NCI-H2029 treated with DMSO at 0.1 percent for 48 hours (cell line): Measurements from ENCODE around the gene FOXP1.

ENCODE experiments used
- DNase-seq: peaks from one replicate; lab custom pipeline; 2025; lab: John Stamatoyannopoulos, UW

The FOXP1 gene

GRCh38 chr3:71505767-71506350 lies 77.7 kb downstream of the FOXP1 start:
- DNase-seq = no peak

DNA sequence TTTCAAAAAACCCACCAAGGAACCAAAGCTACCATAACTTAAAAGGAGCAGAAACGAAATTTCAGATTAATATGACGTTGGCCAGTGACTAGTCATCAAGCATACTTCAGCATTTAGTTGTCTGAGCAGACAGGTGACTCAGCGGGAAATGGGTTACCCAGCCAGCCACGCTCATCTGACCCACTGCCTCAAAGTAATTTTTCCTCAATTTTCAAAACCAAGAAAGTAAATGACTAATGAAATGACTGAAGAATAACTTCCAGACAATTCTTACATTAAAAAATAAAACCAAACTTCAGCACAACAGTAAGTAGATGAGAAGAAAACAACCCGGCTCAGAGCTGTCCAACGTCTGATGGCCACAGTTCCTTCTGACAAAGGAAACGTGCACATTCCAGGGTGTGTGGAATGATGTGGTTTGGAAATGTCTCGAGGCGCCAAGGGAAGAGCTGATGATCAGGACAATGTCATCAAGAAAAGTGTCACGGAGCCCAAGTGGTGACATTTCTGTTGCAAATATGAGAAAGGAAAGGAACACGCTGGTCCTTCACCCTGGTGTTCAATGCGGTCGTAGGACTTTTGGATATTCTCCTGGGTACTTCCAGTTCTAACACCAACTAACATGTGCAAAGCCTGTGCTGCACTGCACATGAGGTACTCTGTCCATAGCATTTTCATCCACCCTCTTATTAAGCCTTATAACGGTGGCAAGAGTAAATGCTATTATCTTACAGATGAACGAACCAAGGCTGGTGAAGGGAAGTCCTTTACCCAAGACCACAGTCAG lies 79.1 kb downstream of the FOXP1 start:
- no peak for DNase-seq

DNA sequence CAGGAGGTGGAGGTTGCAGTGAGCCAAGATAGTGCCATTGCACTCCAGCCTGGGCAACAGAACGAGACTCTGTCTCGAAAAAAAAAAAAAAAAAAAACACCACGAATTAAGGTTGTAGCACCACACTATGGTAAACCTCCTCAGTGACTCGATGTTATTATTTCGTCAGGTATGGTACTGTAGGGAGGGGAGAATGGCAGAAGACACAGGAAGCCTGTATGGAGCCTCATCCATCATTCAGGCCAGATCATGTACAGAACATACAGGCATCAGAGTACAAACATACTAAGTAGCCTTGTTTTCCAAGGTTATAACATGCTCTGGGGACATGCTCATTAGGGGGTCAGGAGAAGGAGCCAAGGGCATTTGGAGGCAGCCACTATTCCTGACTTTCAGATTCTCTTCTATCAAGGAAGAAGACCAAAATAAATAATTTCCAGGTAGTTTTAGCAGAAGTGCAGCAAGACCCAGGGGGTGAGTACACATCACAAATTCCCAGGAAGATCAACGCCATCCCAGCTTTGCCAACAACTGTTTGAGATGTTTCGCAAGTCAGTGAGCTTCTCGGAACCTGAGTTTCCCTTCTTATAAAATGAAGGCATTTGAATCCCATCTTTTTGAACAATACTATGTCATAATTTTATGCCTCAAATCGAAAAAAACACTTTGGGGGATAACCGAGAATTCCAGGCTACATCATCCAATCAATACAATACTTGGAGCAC lies 79.8 kb downstream of the FOXP1 start:
- DNase-seq = no peak

GRCh38 chr3:71502066-71502625 lies 81.4 kb downstream of the FOXP1 start:
- DNase-seq = no peak

GRCh38 chr3:71500696-71501095 lies 82.8 kb downstream of the FOXP1 start:
- no peak for DNase-seq

GRCh38 chr3:71499227-71499876 lies 84.2 kb downstream of the FOXP1 start:
- no peak for DNase-seq

GRCh38 chr3:71498543-71498942 lies 85.0 kb downstream of the FOXP1 start:
- no peak for DNase-seq

- no peak for DNase-seq
Measured at GRCh38 chr3:71497971-71498444, 85.5 kb downstream of the FOXP1 start.

- DNase-seq = no peak
Measured at GRCh38 chr3:71497367-71497897, 86.1 kb downstream of the FOXP1 start.

DNA sequence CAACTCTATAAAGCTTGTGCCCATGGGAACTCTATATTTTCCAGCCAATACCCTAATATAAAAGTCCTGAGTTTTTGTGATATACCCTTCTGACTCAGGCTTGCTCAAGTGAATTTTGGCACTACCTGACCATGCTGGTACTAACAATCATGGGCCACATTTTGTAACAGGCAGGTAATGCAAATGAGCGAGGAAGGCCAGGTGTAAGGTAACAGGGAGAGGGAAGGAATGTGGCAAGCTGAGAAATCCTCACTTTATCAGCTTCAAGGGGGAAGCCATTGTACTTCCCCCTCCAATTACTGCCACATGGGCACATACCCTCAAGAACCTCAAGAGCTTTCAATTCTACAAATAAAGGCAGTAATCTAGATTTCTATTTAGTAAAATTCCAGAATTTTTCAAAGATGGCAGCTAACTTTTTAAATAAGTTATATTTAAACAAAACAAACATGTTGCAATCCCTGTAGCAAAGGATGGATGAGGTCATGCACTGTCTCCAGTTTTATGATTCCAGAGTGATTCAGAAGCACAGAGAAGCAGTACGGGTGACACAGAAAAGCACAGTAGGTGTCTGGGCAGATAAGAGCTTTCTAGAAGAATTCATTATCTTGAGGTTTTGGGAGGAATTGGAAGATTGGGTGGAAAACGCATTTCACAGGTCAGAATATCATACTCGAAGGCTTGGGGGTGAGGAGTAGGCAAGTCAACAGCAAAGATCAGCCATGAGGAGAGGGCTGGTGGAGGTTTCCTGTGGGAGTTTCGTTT lies 87.6 kb downstream of the FOXP1 start:
- no peak for DNase-seq

- no peak for DNase-seq
Measured at GRCh38 chr3:71494212-71494611, 89.3 kb downstream of the FOXP1 start.

- no peak for DNase-seq
Measured at GRCh38 chr3:71492974-71493771, 90.4 kb downstream of the FOXP1 start.

- no peak for DNase-seq
Measured at GRCh38 chr3:71492566-71492965, 91.0 kb downstream of the FOXP1 start.

DNA sequence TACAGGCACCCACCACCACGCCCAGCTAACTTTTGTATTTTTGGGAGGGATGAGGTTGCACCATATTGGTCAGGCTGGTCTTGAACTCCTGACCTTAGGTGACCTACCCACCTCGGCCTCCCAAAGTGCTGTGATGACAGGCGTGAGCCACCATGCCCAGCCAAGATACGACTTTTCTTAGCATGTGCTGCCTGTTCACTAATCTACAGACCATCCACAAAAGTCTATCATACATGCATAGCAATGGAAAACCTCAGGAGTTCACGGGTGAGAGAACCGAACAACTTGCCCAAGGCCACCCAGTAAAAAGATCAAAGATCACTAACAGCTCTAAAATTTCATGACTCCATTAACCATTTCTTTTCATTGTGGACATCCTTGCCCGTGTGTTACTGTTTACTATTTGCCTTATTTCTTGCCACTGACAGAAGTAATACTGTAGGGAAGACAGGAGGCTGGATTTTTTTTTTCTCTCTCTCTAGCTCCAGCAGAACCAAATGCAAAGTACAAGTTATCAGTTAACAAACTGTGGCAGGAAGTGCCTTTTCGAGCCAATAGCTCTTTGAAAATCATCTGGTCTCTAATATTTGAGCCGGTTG lies 92.3 kb downstream of the FOXP1 start:
- DNase-seq = no peak

DNA sequence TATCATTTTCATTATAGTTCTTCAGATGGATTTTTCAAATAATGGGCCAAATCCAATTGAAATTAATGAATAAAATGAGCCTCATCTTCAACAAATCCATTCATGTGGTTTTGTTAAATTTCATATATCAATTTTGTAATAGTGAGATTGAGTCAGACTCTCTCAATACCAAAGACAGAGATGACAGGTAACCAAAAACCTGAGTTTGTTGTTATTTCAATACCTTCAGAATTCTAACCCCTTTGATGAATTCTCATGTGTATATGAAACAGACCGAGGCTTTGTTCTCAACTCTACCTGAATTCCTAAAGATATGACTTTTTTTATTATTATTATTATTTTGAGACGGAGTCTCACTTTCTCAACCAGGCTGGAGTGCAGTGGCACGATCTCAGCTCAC lies 92.8 kb downstream of the FOXP1 start:
- DNase-seq = no peak

DNA sequence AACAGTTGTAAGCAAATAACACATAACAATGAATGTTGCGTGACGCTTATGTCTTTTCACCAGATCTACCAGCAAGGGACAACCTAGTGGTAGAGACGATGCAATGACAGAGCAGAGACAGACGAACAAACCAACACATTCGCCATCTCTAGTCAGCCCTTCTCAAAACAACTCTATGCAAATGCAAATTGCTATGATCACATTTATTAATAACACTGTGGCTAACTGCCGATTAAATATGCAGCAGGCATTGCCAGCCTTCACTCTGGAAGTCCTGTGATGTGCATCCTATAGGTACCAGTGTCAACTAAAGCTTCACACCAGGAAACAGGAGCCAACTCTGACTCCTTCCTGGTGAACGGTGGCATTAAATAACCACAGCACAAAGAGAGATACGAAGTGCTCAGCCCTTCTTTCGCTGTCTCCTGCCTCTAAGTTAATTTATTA lies 94.2 kb downstream of the FOXP1 start:
- DNase-seq = no peak

DNA sequence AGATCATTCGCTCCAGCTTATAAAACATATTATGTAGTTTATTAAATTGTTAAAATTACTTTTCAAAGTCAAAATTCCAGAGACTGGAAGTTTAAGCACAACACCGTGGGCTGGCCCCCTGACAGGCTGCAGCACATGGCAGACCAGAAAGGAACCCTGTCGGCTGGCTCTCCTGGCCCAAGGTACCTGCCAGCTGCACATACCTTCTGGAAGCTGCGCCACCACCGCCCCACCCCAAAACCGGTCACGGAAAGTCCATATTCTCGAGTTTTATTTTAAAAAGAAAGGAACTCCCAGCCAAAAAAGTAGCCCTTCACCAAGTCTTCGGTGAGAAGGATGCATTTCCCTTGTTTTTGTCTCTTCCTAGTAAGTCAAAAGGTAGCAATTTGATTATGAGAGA lies 94.6 kb downstream of the FOXP1 start:
- DNase-seq = no peak

- DNase-seq = no peak
Measured at GRCh38 chr3:71488391-71488809, 95.1 kb downstream of the FOXP1 start.

- DNase-seq = no peak
Measured at GRCh38 chr3:71487418-71487817, 96.1 kb downstream of the FOXP1 start.

DNA sequence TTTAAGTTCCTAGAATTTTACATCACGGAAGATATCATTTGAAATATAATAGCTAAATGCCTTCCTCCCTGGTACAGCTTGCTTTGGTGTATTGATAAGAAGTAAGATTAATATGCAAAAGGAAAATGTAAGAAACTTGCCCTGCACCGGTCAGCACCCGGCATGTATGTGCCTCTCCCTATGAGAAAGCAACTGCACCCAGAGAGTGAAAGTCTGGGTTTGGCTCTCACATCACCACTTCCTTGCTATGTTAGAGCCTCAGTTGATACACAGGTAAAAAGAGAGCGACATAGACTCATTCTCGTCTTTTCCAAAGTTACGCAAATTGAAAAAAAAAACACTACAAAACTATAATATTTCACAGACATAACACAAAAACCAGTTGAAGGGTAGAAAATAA lies 96.7 kb downstream of the FOXP1 start:
- no peak for DNase-seq
